Thyroid gland (tissue), 4 donors: ENCODE results near the gene KAZN.

ENCODE experiments used
- POLR2A ChIP-seq, 2 donors: fragments of 450-650 bp; IDR thresholded peaks; one replicate each; pipeline ENCODE4 v1.6.1; 2017; ENCODE audit warnings: antibody characterized with exemption in 2 of 2, mild to moderate bottlenecking in 2 of 2, moderate library complexity in 1 of 2
- TF ChIP-seq, protein P1 (sequence below), 6 experiments: fragments of 200-600 bp in 3 of 6; fragments of 450-650 bp in 3 of 6; sonication (generic) in 3 of 6; IDR thresholded peaks; one replicate each; pipeline ENCODE4 v1.5.1; 2016 to 2019; ENCODE audit warnings: antibody characterized with exemption in 6 of 6, mild to moderate bottlenecking in 2 of 6, inconsistent platforms in 1 of 6, moderate library complexity in 1 of 6

DNA sequence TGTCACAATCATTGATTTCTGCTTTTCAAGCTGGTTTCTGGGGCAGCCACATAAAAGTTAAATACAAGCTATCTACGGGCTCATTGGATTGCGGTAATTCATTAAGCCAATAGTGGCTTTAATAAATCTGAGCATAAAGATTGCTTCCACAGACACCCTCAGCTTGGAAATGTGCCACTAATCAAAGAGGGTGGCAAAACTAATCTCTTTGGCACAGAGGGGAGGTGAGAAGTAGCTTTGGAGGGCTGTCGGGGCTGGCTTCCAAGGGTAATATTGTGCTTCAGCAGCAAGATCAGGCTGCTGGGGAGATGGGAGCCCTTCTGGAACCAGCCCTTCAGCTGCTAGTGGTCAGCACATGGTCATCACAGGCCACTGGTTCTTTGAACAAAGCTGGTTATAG lies 21.2 kb upstream of the KAZN start:
- TF ChIP-seq POLR2A (IDR thresholded peaks at IDR 0.05), result no peak
- TF ChIP-seq, protein P1, sequence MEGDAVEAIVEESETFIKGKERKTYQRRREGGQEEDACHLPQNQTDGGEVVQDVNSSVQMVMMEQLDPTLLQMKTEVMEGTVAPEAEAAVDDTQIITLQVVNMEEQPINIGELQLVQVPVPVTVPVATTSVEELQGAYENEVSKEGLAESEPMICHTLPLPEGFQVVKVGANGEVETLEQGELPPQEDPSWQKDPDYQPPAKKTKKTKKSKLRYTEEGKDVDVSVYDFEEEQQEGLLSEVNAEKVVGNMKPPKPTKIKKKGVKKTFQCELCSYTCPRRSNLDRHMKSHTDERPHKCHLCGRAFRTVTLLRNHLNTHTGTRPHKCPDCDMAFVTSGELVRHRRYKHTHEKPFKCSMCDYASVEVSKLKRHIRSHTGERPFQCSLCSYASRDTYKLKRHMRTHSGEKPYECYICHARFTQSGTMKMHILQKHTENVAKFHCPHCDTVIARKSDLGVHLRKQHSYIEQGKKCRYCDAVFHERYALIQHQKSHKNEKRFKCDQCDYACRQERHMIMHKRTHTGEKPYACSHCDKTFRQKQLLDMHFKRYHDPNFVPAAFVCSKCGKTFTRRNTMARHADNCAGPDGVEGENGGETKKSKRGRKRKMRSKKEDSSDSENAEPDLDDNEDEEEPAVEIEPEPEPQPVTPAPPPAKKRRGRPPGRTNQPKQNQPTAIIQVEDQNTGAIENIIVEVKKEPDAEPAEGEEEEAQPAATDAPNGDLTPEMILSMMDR (IDR thresholded peaks at IDR 0.05), result no peak
